ENCODE data around the gene CELSR2. TPM values are rescaled to one million over a fixed set of nuclear protein-coding genes. Genes with fewer than 3 reads are reported as not detected.

CELSR2 gene
- total and polyA plus RNA-seq, 2 of the 8 experiments (the other 6 are each of a cell fraction or from before 2014, with no cell fraction given), result 12.0 to 27.7 TPM

GRCh38 chr1:109261006-109261405 lies 11.7 kb downstream of the CELSR2 start (continued):
- TF ChIP-seq TEAD4 (IDR thresholded peaks at IDR 0.05; ENCODE audit: low read depth, low read length), result no peak
- no peak for TF ChIP-seq RAD21 (IDR thresholded peaks at IDR 0.05 in 1 of 2, conservative IDR thresholded peaks at IDR 0.05 in 1 of 2; ENCODE audit: low read depth in 2 of 2, low read length in 2 of 2)
- no peak for TF ChIP-seq EZH2 (IDR thresholded peaks at IDR 0.05; ENCODE audit: low read depth, low read length, severe bottlenecking)
- no peak for TF ChIP-seq RNF2 (IDR thresholded peaks at IDR 0.05; ENCODE audit: borderline replicate concordance, low read depth, low read length, missing control alignments, poor library complexity, severe bottlenecking)
- TF ChIP-seq EP300 (IDR thresholded peaks at IDR 0.05; ENCODE audit: borderline replicate concordance in 1 of 2, low read depth in 2 of 2, low read length in 2 of 2), result no peak
- TF ChIP-seq SP1 (IDR thresholded peaks at IDR 0.05; ENCODE audit: low read depth, low read length), result no peak
- TF ChIP-seq CHD1 (IDR thresholded peaks at IDR 0.05; ENCODE audit: low read depth, low read length), result no peak
- TF ChIP-seq NANOG (IDR thresholded peaks at IDR 0.05; ENCODE audit: insufficient read depth, low read depth, low read length, poor library complexity, severe bottlenecking), result no peak

Data from H1 (cell line).